ENCODE data around the gene PRAME.

Gene PRAME

DNA sequence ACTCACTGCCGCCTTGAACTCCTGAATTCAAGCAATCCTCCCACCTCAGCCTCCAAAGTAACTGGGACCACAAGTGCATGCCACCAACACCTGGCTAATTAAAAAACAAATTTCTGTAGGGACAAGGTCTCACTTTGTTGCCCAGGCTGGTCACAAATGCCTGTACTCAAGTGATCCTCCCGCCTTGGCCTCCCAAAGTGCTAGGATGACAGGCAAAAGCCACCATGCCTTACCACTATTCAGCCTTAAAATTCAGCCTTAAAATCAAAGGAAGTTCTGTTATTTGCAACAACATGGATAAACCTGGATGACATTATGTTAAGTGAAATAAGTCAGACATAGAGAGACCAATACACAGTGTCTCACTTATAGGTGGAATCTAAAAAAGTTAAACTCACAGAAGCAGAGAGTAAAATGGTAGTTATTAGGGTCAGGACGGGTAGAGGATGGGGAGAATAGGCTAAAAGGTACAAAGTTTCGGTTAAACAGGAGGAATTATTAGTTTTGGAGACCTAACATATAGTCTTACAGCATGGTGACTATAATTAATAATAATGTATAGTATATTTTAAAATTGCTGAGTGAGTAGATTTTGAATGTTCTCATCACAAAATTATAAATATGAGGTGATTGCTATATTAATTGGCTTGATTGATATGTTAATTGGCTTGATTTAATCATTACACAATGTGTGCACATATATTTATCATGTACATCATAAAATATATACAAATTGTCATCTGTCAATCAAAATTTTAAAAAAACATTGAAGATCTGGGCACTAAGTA lies 32.7 kb downstream of the PRAME start:
- TF ChIP-seq CTCF (IDR thresholded peaks at IDR 0.05; ENCODE audit: extremely low read depth, missing control alignments) = no peak
- DNase-seq (ENCODE audit: low spot score) = no peak

- no peak for DNase-seq (ENCODE audit: low spot score)
- TF ChIP-seq CTCF (IDR thresholded peaks at IDR 0.05; ENCODE audit: extremely low read depth, missing control alignments) = no peak
Measured at GRCh38 chr22:22523494-22523893, 35.6 kb downstream of the PRAME start.

DNA sequence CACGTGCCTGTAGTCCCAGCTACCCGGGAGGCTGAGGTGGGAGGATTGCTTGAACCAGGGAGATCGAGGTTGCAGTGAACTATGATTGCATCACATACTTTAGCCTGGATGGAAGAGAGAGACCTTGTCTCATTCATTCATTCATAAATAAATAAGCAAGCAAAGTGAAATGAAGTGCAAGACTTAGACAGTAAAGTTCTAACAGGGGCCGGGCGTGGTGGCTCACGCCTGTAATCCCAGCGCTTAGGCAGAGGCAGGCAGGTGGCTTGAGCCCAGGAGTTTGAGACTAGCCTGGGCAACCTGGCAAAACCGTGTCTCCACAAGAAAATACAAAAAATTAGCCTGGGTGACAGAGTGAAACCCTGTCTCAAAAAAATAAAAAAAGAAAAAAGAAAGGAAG lies 37.4 kb downstream of the PRAME start:
- TF ChIP-seq CTCF (IDR thresholded peaks at IDR 0.05; ENCODE audit: extremely low read depth, missing control alignments) = no peak
- DNase-seq (ENCODE audit: low spot score) = no peak

- DNase-seq (ENCODE audit: low spot score) = no peak
- no peak for TF ChIP-seq CTCF (IDR thresholded peaks at IDR 0.05; ENCODE audit: extremely low read depth, missing control alignments)
Measured at GRCh38 chr22:22520667-22521602, 38.1 kb downstream of the PRAME start.

DNA sequence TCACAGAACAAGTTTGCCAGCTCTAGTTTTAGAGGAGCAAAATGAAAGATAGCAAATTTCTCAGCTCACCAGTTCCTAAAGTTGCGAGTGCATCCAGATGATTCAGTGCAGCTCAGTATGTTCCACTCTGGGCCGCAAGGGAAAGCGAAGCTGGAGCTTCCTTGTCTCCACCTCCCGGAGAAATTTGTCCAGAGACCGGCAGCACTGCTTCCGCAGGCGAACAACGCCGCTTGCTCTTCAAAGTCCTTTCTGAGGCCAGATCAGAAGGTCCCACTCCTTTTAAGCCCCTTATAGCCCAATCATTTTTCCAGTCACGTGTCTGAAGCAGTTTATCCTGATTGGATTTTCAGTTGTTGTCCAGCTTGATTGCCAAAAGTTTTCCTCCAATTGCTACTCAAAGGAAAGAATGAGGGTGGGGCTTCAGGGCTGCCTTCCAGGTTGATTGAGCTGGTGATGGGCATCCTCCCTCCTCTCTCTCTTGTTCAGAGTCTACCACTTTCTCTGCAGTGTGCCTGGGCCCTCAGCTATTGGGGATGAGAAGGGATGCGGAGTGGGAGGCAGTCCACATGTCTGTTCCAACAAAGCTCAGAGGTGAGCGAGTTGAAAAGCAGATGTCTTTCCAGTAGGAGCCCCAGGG lies 38.9 kb downstream of the PRAME start, which contains the start of gene ZNF280A:
TSS of gene ZNF280A (minus strand) at position 251 of the 637 bp plus-strand sequence. CDS start 4,640 bp downstream, outside the sequence.
- no peak for DNase-seq (ENCODE audit: low spot score)
- TF ChIP-seq CTCF (IDR thresholded peaks at IDR 0.05; ENCODE audit: extremely low read depth, missing control alignments) = no peak

DNA sequence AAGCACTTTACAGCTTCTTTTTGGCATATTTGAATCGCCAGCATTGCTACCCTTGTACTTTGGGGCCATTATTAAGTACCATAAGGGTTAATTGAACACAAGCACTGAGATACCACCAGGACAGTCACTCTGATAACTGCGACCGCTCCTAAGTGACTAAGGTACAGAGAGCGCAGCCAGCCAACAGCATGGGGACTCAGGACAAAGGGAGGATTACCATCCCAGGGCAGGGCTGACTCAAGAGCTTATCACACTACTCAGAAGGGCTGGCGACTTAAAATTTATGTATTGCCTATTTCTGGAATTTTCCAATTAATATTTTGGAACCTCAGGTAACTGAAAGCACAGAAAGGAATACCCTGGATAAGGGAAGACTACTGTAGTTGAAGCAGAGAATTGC lies 39.5 kb downstream of the PRAME start:
- DNase-seq (ENCODE audit: low spot score) = no peak
- no peak for TF ChIP-seq CTCF (IDR thresholded peaks at IDR 0.05; ENCODE audit: extremely low read depth, missing control alignments)
